GM11168 (cell line): ENCODE data around the gene LRP8.
"Not testable (repeated sequence)": the region's sequence is repeated elsewhere in the genome, so short reads cannot be mapped to it uniquely, and the experiment has no call there.

Experiments
- in situ Hi-C: fragments of 300-500 bp; cut with MboI; formaldehyde crosslinking; loops from one replicate; pipeline ENCODE4 v1.12.0; 2022; ENCODE audit warnings: low sequenced_read_pairs; ENCODE audit not compliant: unreplicated experiment

The LRP8 gene

GRCh38 chr1:53241828-53242227, 86.0 kb downstream of the LRP8 start:
- in situ Hi-C loops: loop anchor here (25.0 kb wide), 1 partner anchor 830 kb away; the partner anchor contains the start of genes ORC1 and PRPF38A

GRCh38 chr1:53238197-53239155, 89.4 kb downstream of the LRP8 start, which contains the start of gene MAGOH:
TSS of gene MAGOH (minus strand) at chr1:53238518. CDS start at chr1:53238448, 70 bp downstream.
- in situ Hi-C loops: loop anchor here (25.0 kb wide), 1 partner anchor 826 kb away; the partner anchor contains the start of genes ORC1 and PRPF38A

- in situ Hi-C loops: loop anchor here (25.0 kb wide), 1 partner anchor 825 kb away; the partner anchor contains the start of genes ORC1 and PRPF38A
Measured at GRCh38 chr1:53237638-53238037, 90.2 kb downstream of the LRP8 start.

GRCh38 chr1:53220962-53221286, 106.9 kb downstream of the LRP8 start:
- in situ Hi-C loops: no loop called here

- in situ Hi-C loops: no loop called here
Measured at GRCh38 chr1:53220171-53220961, 107.5 kb downstream of the LRP8 start, which contains the start of gene CZIB. TSS of gene CZIB (minus strand) at chr1:53220634. CDS start at chr1:53220575, 59 bp downstream.

GRCh38 chr1:53219711-53220110, 108.2 kb downstream of the LRP8 start:
- in situ Hi-C loops: no loop called here

- in situ Hi-C loops: no loop called here
Measured at GRCh38 chr1:53218201-53218600, 109.7 kb downstream of the LRP8 start.

- in situ Hi-C loops: no loop called here
Measured at GRCh38 chr1:53214376-53214940, 113.4 kb downstream of the LRP8 start.

GRCh38 chr1:53210954-53211353, 116.9 kb downstream of the LRP8 start:
- in situ Hi-C loops: no loop called here

GRCh38 chr1:53210352-53210751, 117.5 kb downstream of the LRP8 start:
- in situ Hi-C loops: no loop called here

- in situ Hi-C loops: no loop called here
Measured at GRCh38 chr1:53207726-53208125, 120.1 kb downstream of the LRP8 start.

GRCh38 chr1:53206735-53207379, 121.0 kb downstream of the LRP8 start:
- in situ Hi-C loops: no loop called here

- in situ Hi-C loops: not testable (repeated sequence)
Measured at GRCh38 chr1:53206083-53206685, 121.7 kb downstream of the LRP8 start.

- in situ Hi-C loops: not testable (repeated sequence)
Measured at GRCh38 chr1:53205496-53205895, 122.4 kb downstream of the LRP8 start.

- in situ Hi-C loops: no loop called here
Measured at GRCh38 chr1:53203466-53203865, 124.4 kb downstream of the LRP8 start.

GRCh38 chr1:53198241-53198651, 129.6 kb downstream of the LRP8 start:
- in situ Hi-C loops: no loop called here

GRCh38 chr1:53197291-53198200, 130.3 kb downstream of the LRP8 start:
- in situ Hi-C loops: no loop called here

GRCh38 chr1:53196485-53197290, 131.2 kb downstream of the LRP8 start, which contains the start of gene CPT2:
TSS of gene CPT2 (plus strand) at chr1:53196824. CDS start at chr1:53196944, 120 bp downstream.
- in situ Hi-C loops: no loop called here
